ENCODE results near the gene PMP22. TPM values are rescaled to one million over a fixed set of nuclear protein-coding genes. Genes with fewer than 3 reads are reported as not detected.

The PMP22 gene
- total and polyA plus RNA-seq, 2 of the 13 experiments (the other 11 are each of a cell fraction or from before 2014, with no cell fraction given), result 5.7 to 6.2 TPM

GRCh38 chr17:15264542-15264941, 584 bp downstream of the PMP22 start:
- Histone ChIP-seq H3K4me2 (ENCODE audit: low read depth, low read length) (no peak overlapping the region), H3K9ac (ENCODE audit: insufficient read depth, low read depth, low read length) (no peak overlapping the region), H4K20me1 (ENCODE audit: insufficient read depth, low read length) (no peaks in the 10 kb centered on the region), H3K79me2 (ENCODE audit: insufficient read depth, low read length) (no peaks in the 10 kb centered on the region), H3K9me3 (ENCODE audit: low read length) (no peaks in the 10 kb centered on the region), H2AFZ (ENCODE audit: low read length) (no peak overlapping the region), H3K36me3 (replicated peaks in 1 of 2; ENCODE audit: control insufficient read depth in 1 of 2, insufficient read depth in 2 of 2, low read length in 2 of 2) (no peaks in the 10 kb centered on the region), H3K27ac (ENCODE audit: extremely low read length, insufficient read depth, low read length) (no peak overlapping the region), H3K4me1 (ENCODE audit: insufficient read depth, low read length) (peaks cover 37% of the 10 kb centered on the region), H3K27me3 (ENCODE audit: control insufficient read depth in 1 of 2, insufficient read depth in 2 of 2, low read length in 2 of 2) (peaks cover 16 to 63% of the 10 kb centered on the region in 2 experiments), H3K4me3 (replicated peaks in 1 of 3; ENCODE audit: insufficient read depth in 1 of 3, low read depth in 2 of 3, low read length in 3 of 3) (no peak overlapping the region)
- intact Hi-C loops (cut with micrococcal nuclease; ENCODE audit: unreplicated experiment), result loop anchor here (5.0 to 10.0 kb wide), 4 partner anchors 110 to 733 kb away; partner anchors contain the start of genes TTC19 and ZSWIM7
- in situ Hi-C loops (cut with HindIII; ENCODE audit: extremely low pct_ligation_motif_present, low pct_unique_long_range_greater_than_20kb), result loop anchor here (5.0 kb wide), 1 partner anchor 238 kb away; no protein-coding TSS in a partner anchor
- BruUV-seq (replicated peaks), result no TSS peak
- WGBS (ENCODE audit: low lambda C conversion rate), result 5% methylated on average over 2 of the region's 2 CpGs
- FAIRE-seq (no peak), ATAC-seq (no peak), DNase-seq (ENCODE audit: low spot score) (no peak)
- POLR2A ChIA-PET, result no interaction called here
- CTCF ChIA-PET (ENCODE audit: low intra/inter-chr PET ratio, low total read pairs), result no interaction called here
- no peak for TF ChIP-seq ZNF800 (CRISPR knock-in tag; IDR thresholded peaks at IDR 0.05)
- no peak for TF ChIP-seq REST (IDR thresholded peaks at IDR 0.05; ENCODE audit: borderline replicate concordance in 1 of 2, low read depth in 1 of 2, low read length in 2 of 2)
- TF ChIP-seq SNAI1 (CRISPR knock-in tag; IDR thresholded peaks at IDR 0.05; ENCODE audit: borderline replicate concordance), result no peak
- no peak for TF ChIP-seq ZC3H4 (CRISPR knock-in tag; IDR thresholded peaks at IDR 0.05; ENCODE audit: borderline replicate concordance)
- no peak for TF ChIP-seq WIZ (CRISPR knock-in tag; IDR thresholded peaks at IDR 0.05)
- no peak for TF ChIP-seq ZKSCAN5 (CRISPR knock-in tag; IDR thresholded peaks at IDR 0.05)
- TF ChIP-seq FOXC1 (CRISPR knock-in tag; IDR thresholded peaks at IDR 0.05; ENCODE audit: borderline replicate concordance), result no peak
- TF ChIP-seq ZFP82 (CRISPR knock-in tag; IDR thresholded peaks at IDR 0.05; ENCODE audit: borderline replicate concordance), result no peak
- no peak for TF ChIP-seq ZBTB33 (CRISPR knock-in tag; IDR thresholded peaks at IDR 0.05)
- TF ChIP-seq ZNF251 (CRISPR knock-in tag; IDR thresholded peaks at IDR 0.05), result no peak
- TF ChIP-seq RNF219 (CRISPR knock-in tag; IDR thresholded peaks at IDR 0.05), result no peak
- TF ChIP-seq HHEX (CRISPR knock-in tag; IDR thresholded peaks at IDR 0.05), result no peak

Data from HepG2 (cell line).